Stimulated activated CD4-positive, alpha-beta T cell treated with anti-CD3 and anti-CD28 coated beads, Interleukin-4, amount 100 ng/mL, for 4 hours (primary cell): ENCODE measurements around the gene ADARB2.

Source experiments
- DNase-seq, 2 experiments: peaks; one replicate each; pipeline ENCODE4 v3.0.0-alpha.2; 2020

The ADARB2 gene

DNA sequence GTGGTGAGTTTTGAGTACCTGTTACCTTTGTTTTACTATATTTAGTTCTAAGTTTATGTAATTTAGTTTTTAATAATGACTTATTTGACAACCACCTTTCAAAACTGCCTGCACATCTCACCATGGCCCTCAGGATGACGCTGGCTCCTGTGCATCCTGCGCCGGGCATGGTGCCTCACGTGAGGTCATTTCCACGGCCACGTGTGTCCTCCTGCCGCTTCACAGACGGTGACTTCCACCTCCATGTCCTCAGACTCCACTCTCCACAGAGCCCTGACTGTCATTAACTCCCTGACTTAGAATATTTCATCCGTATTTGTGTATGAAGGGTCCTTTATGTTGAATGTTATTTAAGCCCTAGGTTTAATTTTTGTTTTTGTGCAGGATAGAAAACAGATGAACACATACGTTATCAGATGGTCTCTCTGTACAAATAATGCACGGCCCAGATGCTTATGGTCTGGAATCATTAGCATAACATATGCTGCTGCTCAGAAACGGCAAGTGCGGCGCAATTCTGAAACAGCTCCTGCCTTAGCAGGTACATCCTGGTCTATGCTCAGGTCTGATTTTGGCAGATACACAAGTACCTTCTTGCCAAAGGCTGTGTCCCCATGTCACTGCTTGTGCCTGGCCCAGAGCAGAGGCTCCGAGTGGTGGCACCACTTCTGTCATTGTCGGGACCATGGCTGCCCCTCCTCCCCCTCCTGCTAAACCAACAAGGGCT lies 525.3 kb downstream of the ADARB2 start:
- no peak for DNase-seq

DNA sequence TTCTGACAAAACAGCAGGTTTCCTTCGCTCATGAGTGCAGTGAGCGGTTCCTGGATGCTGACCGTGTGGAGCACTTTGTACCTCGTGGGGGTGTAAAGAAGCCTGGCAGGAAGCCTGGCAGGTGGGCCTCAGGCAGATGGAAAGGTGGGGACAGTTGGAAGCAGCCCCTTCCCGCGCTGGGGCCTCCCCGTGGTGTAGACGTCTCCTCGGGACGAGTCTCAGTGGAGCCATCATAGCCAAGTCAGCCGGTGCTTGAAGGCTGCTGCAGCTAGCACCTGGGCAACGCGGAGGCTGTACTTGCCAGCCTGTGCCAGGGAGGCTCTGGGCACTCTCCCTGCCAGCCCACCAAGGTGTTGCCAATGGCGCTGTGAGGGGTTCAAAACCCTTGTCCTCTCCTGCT lies 526.7 kb downstream of the ADARB2 start:
- DNase-seq, result no peak

DNA sequence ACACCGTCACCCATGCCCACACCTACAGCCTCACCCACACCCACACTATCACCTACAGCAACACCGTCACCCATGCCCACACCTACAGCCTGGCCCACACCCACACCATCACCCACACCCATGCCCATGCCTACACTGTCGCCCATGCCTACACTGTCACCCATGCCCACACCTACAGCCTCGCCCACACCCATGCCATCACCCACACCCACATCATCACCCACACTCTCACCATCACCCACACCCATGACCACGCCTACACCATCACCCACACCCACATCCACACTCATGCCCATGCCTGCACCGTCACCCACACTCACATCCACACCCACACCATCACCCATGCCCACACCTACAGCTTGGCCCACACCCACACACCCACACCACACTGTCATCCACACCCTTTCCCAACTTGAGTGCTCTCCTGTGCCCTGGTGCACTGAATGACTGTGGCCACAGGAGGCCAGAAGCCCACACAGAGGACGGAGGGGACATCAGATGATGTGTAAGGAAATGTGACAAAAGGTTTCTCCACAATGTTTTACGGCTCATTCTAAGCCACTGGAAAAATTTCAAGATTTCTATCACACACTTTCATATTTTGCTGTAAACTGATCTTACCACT lies 527.9 kb downstream of the ADARB2 start:
- DNase-seq, result no peak

DNA sequence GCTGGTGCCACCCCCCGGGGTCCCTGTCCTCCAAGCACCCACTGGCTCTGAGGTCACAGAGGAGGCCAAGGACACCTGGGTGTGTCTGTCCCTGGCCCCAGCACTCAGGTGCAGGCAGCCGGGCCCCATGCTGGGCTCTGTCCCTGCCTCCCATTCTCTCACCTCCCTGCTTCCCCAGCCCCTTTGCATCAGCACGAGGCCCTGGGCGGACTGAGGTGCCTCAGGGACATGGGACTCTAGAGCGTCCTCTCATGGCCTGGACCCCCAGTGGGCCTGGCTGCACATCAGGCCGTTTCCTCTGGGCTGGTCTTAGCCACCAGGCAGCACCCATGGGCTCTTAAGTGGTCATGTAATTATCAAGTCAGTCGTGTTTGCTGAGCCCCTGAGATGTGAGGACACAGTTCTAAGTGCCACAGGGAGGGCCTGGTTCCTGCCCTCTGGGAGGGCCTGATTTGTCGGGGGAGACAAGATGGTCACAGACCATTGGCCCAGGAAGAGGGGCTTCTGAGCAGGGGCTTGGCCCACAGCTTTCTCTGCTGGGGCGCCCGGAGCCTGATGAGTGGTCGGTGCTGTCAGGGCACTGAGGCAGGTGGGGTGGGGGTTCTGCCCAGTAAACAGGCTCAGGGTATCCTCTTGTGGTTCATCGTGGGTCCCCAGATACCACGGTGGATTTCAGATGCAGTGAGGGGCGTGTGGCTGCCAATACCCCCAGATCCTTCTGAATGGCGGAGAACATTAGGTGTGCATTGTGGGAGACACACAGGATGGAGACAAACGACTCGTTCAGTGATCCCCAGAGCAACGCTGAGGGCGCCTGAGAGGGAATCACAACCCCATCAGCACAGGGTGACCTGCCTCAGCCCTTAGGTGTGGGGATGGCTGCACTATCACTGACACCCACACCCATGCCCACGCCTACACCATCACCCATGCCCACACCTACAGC lies 528.7 kb downstream of the ADARB2 start:
- no peak for DNase-seq

DNA sequence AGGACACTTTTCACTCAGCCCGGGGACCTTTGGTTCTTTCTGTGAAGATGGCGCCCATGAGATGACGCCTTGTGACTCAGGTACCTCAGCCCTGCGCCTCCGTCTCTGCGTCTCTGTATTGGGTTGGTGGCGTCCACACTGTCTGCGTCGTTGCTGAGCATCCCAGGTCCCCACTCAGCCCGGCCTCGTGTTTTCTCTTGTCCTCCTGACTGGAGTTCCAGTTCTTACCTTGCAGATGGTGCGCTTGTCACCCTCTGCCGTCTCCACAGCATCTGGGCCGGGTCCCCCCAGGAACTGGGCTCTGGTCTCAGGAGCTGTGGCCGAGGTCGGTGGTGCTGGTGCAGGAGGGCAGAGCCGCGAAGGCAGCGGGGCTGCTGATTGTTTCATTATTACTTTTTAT lies 530.7 kb downstream of the ADARB2 start:
- DNase-seq, result no peak

DNA sequence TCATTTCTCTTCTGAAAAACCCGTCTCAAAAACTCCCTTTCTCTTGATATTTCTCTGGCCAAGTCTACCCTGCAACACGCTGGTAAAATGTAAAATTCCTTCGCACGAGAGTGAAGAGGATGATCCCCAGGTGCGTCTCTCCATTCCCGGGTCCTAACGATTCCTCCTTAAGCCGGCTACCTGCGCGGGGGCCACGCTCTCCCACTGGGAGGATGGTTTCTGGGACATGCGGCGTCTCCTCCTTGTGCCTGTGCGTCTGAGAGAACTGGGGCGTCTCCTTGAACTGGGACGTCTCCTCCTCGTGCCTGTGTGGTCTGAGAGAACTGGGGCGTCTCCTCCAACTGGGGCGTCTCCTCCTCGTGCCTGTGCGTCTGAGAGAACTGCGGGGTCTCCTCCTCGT lies 531.2 kb downstream of the ADARB2 start:
- DNase-seq, result no peak

DNA sequence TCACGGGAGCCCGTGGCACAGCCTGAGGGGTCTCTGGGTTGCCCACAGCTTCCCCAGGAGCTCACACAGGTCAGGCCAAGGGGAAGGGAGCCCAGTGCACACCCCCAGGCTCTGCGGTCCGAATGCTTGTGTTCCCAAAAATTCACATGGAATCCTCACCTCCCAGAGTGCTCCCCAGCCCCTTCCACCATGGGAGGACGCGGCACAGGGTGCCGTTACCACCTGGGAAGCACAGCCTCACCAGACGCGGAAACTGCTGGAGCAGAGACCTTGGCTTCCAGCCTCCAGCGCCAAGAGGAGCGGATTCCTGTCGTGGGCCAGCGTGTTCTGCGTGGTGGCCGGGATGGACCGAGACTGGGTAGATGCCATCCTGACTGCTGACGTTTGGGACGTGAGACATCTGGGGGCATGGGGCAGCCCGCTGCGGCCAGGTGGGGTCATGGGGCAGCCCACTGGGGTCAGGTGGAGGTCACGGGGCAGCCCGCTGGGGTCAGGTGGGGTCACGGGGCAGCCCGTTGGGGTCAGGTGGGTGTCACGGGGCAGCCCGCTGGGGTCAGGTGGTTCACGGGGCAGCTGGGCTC lies 531.8 kb downstream of the ADARB2 start:
- DNase-seq, result no peak

DNA sequence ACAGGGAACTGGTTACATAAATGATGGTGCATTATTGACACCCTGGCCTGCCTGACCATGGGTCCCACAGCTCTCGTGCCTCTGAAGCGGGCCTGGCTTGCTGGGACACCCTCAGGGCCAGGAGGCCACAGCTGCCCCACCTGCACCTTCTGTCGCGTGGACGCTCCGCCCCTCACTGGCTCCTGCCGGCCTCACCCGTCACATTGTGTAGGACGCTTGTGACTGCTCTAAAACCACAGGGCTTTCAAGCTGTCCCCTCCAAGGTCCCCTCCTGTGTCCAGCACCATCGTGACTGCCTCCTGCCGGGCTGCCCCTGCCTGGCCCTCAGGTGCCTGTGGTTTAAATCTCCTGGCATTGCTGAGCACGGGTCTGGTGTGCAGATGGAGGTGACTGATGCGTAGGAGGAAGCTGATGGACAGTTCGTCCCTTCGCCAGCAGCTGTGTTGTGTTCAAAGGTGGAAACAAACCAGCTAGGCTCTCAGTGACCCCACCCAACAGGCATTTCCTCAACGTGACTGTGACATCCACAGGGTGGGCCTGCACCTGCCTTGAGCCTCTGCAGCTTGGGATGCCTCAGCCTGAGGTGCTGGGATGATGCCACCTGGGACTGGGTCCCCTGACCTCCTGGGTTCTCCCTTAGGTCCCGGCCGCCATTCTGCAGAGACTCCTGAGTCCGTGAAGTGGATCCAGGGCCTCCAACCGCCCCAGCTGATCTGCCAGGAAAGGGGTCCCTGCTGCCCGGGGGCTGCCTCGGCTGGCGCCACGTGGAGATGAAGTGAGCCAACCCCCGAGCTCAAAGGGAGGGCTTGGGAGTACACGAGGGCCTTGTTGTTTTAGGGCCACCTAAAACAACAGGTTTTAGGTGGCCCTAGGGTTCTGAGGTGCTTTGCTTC lies 532.6 kb downstream of the ADARB2 start:
- DNase-seq, result no peak

DNA sequence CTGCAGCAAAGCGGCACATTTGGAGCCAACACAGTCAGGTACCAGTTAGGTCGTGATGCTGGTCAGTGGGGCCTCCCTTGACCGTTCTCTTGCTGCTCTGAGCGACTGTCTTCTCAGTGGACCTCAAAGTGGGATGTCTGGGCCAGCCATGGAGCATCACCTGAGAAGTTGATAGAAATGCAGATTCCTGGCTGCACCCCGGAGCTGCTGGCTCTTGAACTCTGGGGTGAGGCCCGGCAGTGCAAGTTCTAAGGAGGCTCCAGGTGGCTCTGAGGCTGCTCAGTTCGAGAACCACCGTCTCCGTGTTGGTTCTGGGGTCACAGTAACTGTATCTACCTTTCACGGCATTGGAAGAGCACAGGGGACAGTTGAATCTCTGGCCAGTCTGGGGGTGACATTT lies 533.6 kb downstream of the ADARB2 start:
- no peak for DNase-seq

DNA sequence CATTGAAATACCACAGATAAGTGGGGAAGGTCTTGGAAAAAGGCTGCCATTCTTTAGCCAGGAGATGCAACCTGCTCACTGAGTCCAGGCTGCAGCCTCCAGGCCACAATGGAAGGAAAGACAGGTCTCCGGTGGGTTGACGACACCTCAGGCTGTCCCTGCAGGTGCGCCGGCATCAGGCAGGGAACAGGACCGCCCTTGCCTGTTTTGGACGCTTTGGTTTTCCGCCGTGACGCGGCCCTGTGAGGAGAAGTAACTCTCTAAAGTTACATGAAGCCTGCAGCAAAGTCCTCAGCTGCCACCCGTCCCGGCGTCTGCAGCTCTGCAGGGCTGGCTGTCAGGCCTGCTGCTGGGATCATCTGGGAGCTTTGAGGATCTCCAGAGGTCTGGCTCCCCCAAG lies 534.1 kb downstream of the ADARB2 start:
- no peak for DNase-seq

DNA sequence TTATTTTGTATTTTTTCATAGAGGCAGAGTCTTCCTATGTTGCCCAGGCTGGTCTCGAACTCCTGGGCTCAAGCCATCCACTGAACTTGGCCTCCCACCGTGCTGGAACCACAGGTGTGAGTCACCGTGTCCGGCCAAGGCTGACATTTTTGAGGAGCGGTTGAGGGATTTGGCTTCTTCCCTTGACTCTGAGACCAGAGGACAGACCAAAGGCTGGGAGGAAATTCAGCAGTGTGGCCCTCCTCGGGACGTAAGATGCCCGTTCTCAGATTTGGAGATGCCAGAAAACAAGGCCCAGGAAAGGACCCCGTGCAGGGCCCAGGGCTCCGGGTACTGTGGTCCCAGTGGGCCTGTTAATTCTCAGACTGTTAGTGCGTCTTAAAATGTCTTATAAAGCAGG lies 535.0 kb downstream of the ADARB2 start:
- no peak for DNase-seq

DNA sequence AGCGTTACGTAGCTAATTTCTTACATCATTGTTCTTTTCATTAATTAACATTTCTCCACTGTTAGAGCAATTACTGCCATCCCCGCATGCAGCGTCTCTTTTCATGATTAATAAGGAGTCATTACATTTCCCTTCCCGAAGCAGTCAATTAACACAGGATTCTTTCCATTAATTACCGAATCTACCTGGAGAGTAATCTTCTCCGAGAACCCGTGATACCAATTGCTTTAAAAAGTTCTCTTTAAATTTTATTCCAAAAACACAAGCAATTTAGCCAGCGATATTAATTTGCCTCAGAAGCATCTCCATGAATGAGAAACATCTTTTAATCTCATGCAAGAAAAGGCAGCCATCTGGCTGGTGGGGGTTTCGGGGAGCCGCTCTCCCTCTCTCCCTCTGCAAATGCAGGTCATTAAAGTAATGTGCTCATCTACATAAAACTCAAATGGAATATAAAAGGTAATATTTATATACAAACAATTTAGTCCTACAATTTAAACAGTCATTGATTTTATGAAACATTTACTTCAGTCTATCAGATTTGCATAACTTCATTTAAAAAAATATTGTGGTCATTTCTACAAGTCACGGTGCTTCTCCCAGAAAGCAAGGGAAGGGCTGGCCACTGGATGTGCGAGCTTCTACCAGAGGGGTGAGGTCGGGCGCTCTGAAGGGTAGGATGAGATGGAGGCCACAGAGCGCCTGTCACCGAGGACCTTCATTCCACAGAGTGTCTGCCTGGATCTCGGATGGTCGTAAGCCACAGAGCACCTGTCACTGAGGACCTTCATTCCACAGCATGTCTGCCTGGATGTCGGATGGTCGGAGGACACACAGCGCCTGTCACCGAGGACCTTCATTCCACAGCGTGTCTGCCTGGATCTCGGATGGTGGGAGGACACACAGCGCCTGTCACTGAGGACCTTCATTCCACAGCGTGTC lies 536.2 kb downstream of the ADARB2 start:
- DNase-seq, result no peak

DNA sequence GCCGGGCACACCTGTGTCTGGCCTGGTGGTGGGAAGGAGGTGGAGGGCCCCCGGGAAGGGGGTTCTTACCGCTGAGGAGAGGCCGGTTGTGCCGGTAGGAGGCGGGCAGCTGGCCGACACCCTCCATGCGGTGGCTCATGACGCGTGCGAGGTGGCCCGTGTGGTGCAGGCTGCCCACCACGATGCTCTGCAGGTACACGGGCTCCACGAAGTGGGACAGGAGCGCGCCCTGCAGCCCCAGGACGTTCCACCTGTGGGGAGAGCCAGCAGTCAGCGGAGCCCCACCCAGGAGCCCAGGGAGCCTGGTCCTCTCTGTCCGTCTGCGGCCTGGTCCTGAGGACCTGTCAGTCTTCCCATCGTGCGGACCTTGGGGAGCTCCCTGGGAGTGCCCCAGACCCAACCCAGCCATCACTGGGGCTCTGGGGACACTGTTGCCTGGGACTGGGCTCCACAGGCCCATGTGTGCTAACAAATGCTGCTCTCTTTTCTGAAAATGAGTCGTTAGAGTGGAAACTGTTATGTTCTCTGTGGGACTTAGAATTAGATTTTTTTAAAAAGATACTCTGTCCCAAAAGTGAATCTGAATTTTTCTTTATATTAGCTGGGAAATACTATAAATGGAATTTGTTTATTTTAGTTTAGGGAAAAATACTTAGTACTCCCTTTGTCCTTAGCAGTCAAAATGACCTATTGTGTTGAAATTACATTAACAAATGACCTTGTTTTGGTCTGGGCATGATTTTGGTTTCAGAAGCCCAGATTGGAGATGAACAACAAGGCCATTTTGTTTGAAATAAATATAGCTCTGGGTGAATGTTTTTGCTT lies 537.2 kb downstream of the ADARB2 start:
- no peak for DNase-seq

DNA sequence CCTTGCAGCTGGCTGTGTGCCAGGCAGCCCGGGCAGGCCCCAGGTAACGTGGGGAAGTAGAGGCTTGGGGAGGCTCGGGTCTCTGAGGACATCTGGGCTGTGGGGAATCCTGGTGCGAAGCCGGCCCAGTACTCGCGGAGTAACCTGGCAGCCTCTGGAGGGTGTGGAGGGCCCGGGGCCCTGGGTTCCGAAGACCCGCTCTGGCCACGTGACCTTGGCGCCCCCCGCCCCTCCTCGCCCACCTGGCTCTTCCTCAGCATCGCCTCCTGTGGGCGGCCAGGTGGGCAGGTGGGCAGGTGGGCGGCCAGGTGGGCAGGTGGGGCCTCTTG lies 538.0 kb downstream of the ADARB2 start:
- DNase-seq, result no peak

DNA sequence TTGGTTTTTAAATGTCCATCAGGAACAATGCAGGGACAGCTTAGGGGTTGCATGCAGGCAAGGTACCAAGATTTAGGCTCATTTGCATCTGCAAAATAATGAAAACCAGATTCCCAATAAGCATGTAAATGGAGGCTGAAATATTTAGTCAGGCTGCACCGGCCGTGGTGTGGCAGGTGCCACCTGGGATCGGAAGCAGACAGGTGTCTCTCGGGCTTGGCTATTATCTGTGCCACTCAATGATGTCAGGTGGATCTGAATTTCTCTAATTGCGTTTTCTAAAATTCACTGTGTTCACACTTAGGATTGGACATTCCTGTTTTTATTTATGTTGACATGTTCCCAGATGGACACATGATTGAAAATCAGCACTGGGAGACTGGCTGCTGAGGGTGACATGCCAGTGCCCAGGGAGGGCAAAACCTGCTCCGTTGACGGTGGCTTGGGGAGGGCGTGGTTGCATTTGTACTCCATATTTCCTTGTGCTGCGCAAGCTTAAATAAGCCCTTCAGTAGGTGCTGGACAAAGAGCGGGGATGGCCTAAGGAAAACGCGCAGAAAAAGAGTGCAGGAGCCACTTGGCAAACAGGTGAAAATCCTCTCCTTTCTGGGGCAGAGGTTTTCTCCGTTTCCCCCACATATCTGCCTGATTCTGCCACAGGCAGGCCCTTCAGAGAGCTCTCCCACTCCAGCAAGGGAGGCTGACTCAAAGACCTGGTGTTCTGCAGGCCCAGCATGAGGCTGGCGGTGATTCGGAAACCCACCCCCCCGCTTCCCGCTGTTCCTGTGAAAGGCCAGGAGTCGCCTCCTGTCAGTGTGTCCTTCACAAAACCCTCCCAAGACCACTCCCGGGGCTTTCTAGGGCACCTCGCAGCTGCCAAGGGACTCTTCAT lies 538.6 kb downstream of the ADARB2 start:
- DNase-seq, result no peak

DNA sequence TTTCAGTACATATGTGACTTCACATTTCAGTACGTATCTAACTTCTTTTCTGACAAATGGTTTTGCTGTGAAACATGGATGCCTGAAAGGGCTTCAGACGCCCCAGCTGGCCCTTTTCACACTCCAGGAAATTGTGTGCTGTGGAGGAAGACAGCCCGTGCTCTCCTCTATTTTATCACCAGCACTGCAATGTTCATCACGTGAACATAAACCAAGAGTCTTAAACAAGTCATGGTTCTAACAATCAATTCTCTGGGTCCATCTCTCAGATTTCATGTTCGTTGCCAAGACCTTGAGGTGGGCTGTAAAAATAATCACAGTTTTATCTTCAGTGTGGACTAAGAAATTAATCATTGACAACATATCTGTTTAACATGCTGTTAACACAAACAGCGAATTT lies 539.9 kb downstream of the ADARB2 start:
- DNase-seq, result no peak

DNA sequence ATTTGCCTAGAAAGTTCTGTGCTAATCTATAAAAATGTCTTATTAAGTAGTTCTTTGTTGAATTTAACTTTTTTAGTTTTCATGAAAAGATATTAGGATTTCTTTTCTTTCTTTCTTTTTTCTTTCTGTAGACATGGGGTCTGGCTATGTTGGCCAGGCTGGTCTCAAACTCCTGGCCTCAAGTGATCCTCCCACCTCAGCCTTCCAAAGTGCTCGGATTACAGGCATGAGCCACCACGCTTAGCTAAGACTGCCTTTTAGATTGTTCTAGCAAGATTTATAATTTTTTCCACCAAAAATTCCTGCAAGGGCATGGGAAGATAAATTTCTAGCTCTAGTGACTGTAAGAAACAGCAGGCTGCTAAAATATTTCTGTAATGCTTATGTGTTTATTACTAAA lies 540.7 kb downstream of the ADARB2 start:
- no peak for DNase-seq

DNA sequence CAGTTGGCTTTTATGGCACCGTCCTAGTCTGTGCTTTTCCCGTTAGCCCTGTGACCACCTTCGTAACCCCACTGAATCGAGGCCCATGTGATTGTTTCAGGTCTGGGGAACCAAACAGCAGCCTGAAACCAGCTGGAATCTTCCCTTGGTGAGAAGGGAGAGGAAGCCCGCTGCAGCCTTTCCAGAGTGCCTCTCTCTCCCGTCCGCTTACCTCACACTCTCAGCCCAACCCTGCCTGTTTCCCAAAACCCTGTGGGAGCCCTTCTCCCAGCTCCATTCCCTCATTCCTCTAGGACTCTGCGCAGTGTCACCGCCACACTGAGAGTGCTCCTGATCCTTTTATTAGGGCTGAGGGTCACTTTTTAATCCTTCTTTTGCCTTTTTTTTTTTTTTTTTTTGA lies 541.5 kb downstream of the ADARB2 start:
- DNase-seq, result peak in 1 of 2 experiments; percentile 0

DNA sequence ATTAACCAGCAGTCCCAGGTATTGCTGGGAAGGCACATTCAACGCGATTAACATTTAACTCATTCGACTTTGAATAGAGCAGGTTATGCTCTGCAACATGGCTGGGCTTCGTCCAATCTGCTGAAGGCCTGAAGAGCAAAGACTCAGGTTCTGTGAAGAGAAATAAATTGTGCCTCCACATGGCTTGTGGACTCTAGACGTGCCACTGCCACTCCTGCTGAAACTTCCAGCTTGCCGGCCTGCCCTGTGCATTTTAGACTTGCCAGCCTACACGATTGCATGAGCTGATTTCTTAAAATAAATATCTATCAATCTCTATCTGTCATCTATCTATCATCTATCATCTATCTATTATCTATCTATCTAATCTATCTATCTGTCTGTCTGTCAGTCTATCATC lies 543.2 kb downstream of the ADARB2 start:
- DNase-seq, result no peak
